H7 (cell line): ENCODE data around the gene OR52R1. TPM values are rescaled to one million over a fixed set of nuclear protein-coding genes. Genes with fewer than 3 reads are reported as not detected.

ENCODE experiments used
- DNase-seq: peaks from one replicate; pipeline ENCODE4 v3.0.0; 2012
- H3K27me3 ChIP-seq: 2 replicates; pipeline ENCODE4 v1.6.0; 2011; ENCODE audit warnings: mild to moderate bottlenecking, low read length; ENCODE audit not compliant: control insufficient read depth, insufficient read depth
- H3K36me3 ChIP-seq: replicated peaks from 2 replicates; pipeline ENCODE4 v1.5.1; 2011; ENCODE audit warnings: low read length; ENCODE audit not compliant: control insufficient read depth, insufficient read depth
- H3K4me3 ChIP-seq: 2 replicates; pipeline ENCODE4 v1.5.1; 2011; ENCODE audit warnings: low read depth, mild to moderate bottlenecking, control low read depth, low read length, moderate library complexity; ENCODE audit not compliant: insufficient read depth
- total RNA-seq: library from RNA; depleted of rRNA; stranded (reverse); fragments of >200 nt; shearing (Covaris generic); gene quantifications from 2 replicates; pipeline ENCODE4 v1.2.3, GENCODE V29; 2014; rRNA removed

The OR52R1 gene
- total RNA-seq, 1 experiment from 2014 or later: not detected

- H3K27me3 ChIP-seq: no peaks in the 10 kb centered on the region
- no peak overlapping the region for H3K4me3 ChIP-seq
- DNase-seq: no peak
- H3K36me3 ChIP-seq: no peaks in the 10 kb centered on the region
Observed at GRCh38 chr11:4782454-4782853, 21.7 kb downstream of the OR52R1 start.

- H3K36me3 ChIP-seq: no peaks in the 10 kb centered on the region
- no peak for DNase-seq
Observed at GRCh38 chr11:4769838-4770237, 34.3 kb downstream of the OR52R1 start, which contains the start of gene OR51F1. TSS of gene OR51F1 (minus strand) at chr11:4769938. CDS start at chr11:4769938, 0 bp downstream.

DNA sequence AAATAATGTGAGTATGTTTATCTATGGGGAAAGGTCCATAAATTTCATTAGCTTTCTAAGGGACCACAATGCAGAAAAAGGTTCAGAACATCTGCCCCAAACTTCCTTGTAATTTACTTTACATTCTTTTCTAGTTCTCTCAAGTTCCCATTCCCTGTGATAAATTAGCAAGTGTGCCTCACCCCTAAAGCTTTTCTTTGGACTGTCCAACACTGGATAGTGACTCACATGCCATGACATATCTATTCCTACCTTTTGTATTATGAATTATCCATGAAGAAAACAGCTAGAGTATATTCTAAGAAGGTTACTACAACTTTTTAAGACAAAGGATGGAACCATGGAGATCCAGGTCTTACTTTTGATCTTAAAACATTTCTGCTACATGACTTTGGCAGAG lies 36.1 kb downstream of the OR52R1 start:
- Histone ChIP-seq H3K4me3 (no peak overlapping the region), H3K27me3 (no peaks in the 10 kb centered on the region), H3K36me3 (no peaks in the 10 kb centered on the region)
- DNase-seq: no peak

More at GRCh38 chr11:4769838-4770237, 34.3 kb downstream of the OR52R1 start, which contains the start of gene OR51F1:
- Histone ChIP-seq H3K4me3 (no peak within 1 kb of the TSS), H3K27me3 (no peaks in the 10 kb centered on the region)

DNA sequence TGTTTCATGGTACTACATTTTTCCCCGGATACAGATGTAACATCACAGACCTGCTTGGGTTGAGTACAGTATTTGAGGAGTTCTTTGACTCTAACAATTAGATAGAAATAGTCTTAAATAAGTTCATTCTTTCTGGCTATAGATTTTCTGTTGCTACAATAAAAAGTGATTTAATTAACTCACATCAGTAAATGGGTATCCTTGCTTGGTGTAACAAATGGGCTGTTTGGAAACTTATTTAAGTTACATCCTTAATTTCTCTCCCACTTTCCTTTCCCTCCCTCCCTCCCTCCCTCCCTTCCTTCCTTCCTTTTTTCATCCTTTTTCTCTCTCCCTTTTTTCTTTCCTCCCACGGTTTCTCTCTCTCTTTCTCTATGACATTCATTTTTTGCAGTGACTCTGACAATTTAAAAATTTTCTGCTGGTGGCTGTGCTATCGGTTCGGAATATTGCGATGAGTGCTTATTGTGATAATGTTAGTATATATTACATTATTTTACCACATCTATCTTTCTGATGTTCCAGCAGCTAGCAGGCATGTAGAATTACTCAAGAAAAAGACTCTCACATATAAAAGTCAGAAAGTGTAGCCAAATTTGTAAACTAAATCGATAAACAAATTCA lies 37.6 kb downstream of the OR52R1 start:
- no peak for DNase-seq
- no peak overlapping the region for H3K4me3 ChIP-seq
- H3K36me3 ChIP-seq: no peaks in the 10 kb centered on the region
- no peaks in the 10 kb centered on the region for H3K27me3 ChIP-seq

DNA sequence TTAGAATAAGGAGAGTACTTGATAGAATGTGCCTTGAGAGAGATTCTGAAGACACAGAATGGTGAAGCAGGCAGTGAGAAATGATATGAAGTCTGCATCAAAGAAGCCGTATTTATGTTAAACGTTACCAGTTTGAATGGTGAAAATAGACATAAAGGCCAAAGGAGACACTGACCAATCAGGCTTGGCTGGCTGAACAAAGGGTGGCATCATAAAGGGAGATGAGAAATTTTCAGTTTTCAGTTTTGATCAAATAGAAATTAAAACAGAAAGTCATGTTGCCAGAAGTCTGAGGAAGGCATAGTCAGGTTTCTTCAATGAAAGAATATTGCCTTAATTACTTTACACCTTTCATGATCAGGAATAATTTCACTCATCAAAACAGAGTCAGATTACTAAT lies 41.1 kb downstream of the OR52R1 start:
- H3K4me3 ChIP-seq: no peak overlapping the region
- H3K36me3 ChIP-seq: no peaks in the 10 kb centered on the region
- no peak for DNase-seq
- no peaks in the 10 kb centered on the region for H3K27me3 ChIP-seq

Other genes with a start within 250 kb of the OR52R1 start
- gene OR52I2, start 222.6 kb downstream of the OR52R1 start, total RNA-seq: not detected in 2 replicates
- 0.04 TPM in 1 of 2 replicates, not detected in the other for gene OR52I1, start 210.3 kb downstream of the OR52R1 start, total RNA-seq
- 6.3 and 7.3 TPM in 2 replicates for gene TRIM68, start 196.1 kb downstream of the OR52R1 start, total RNA-seq
- not detected in 2 replicates for gene OR51D1, start 166.9 kb downstream of the OR52R1 start, total RNA-seq
- 0.15 TPM in 1 of 2 replicates, not detected in the other for gene OR51E1, start 160.4 kb downstream of the OR52R1 start, total RNA-seq
- not detected in 2 replicates for gene OR51E2, start 106.5 kb downstream of the OR52R1 start, total RNA-seq
- gene MMP26, start 99.6 kb downstream of the OR52R1 start, total RNA-seq: not detected in 2 replicates
- not detected in 2 replicates for gene OR51F1, start 34.4 kb downstream of the OR52R1 start, total RNA-seq
- gene OR51F2, start 16.9 kb upstream of the OR52R1 start, total RNA-seq: not detected in 2 replicates
- not detected in 2 replicates for gene OR51S1, start 44.8 kb upstream of the OR52R1 start, total RNA-seq
- not detected in 2 replicates for gene OR51T1, start 77.5 kb upstream of the OR52R1 start, total RNA-seq
- not detected in 2 replicates for gene OR51A7, start 99.4 kb upstream of the OR52R1 start, total RNA-seq
- gene OR51G2, start 115.0 kb upstream of the OR52R1 start, total RNA-seq: not detected in 2 replicates
- gene OR51G1, start 120.0 kb upstream of the OR52R1 start, total RNA-seq: not detected in 2 replicates
- gene OR51A4, start 143.2 kb upstream of the OR52R1 start, total RNA-seq: not detected in 2 replicates
- not detected in 2 replicates for gene OR51A2, start 151.3 kb upstream of the OR52R1 start, total RNA-seq
- gene OR51L1, start 190.5 kb upstream of the OR52R1 start, total RNA-seq: not detected in 2 replicates
- not detected in 2 replicates for gene OR52J3, start 242.1 kb upstream of the OR52R1 start, total RNA-seq